Occipital lobe (tissue), 2 donors: Measurements from ENCODE around the gene PTPRF. TPM values are rescaled to one million over a fixed set of nuclear protein-coding genes. Genes with fewer than 3 reads are reported as not detected.
"Not testable (repeated sequence)": the region's sequence is repeated elsewhere in the genome, so short reads cannot be mapped to it uniquely, and the experiment has no call there.

ENCODE experiments used
- DNase-seq: peaks from one replicate; lab custom pipeline; 2025; lab: John Stamatoyannopoulos, UW
- total RNA-seq: library from RNA; depleted of rRNA; stranded (reverse); fragments of >200 nt; gene quantifications from one replicate; pipeline ENCODE4 v1.2.3, GENCODE V29; 2014

Gene PTPRF
- total RNA-seq, result 37.6 TPM

DNA sequence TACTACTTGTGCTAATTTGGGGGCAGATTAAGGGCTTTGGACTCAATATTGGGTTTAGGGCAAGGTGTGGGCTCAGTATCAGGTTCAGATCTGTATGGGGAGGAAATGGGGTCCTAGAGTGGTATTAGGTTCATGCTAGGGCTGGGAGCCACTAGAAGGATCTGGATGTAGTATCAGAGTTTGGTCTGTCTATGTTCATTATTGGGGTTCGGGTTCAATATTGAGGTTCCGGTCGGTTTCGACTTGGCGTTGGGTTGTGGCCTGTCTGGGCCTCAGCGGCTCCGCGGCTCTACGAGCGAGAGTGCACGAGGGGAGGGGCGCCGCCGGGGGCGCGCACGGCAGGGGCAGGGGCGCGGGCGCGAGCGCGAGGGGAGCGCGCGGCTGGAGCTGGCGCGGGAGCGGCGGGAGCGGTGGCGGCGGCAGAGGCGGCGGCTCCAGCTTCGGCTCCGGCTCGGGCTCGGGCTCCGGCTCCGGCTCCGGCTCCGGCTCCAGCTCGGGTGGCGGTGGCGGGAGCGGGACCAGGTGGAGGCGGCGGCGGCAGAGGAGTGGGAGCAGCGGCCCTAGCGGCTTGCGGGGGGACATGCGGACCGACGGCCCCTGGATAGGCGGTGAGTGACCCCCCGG, at the start of gene PTPRF:
PTPRF (plus strand) TSS at position 401 of the 624 bp plus-strand sequence. CDS start 14,193 bp downstream, outside the sequence.
- DNase-seq, result peak; percentile 45

DNA sequence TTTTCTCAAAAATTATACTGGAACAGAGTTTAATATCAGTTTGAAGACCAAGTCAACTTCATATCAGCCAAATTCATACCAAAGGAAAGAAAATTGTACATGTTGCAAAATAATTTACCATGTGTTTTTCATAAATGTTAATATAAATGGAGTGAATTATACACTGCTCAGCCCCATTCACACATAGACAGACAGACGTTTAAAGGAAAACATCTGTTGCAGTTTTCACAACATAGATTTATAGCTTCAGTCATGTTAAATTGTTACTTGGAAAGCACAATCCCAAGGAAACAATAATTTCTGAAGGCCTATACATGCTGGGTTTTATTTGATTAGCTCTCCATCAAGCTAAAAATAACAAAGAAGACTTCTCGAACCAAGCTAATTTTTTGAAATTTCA, 49.2 kb upstream of the PTPRF start:
- DNase-seq, result no peak

DNA sequence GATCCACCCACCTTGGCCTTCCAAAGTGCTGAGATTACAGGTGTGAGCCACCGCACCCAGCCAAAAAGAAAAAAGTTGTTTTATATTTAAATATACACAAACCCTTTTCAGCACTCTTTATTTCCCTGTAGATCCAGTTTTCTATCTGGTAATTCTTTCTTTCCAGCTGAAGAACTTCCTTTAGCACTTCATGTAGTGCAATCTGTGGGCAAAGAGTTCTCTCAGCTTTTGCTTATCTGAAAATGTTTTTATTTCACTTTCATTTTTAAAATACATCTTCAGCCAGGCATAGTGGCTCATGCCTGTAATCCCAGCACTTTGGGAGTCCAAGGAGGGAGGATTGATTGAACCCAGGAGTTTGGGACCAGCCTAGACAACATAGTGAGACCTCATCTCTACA, 48.5 kb upstream of the PTPRF start:
- no peak for DNase-seq

DNA sequence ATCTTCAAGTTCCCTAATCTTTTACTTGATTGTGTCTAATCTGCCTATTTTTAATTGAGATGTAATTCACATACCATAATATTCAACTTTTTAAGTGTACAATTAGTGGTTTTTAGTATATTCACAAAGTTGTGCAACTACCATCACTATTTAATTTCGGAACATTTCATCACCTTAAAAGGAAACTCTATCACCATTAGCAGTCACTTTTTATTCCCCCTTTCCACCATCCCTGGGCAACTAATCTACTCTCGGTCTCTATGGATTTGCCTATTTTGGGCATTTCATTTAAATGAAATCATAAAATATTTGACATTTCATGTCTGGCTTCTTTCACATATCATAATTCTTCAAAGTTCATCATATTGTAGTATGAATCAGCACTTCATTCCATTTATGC, 46.3 kb upstream of the PTPRF start:
- no peak for DNase-seq

DNA sequence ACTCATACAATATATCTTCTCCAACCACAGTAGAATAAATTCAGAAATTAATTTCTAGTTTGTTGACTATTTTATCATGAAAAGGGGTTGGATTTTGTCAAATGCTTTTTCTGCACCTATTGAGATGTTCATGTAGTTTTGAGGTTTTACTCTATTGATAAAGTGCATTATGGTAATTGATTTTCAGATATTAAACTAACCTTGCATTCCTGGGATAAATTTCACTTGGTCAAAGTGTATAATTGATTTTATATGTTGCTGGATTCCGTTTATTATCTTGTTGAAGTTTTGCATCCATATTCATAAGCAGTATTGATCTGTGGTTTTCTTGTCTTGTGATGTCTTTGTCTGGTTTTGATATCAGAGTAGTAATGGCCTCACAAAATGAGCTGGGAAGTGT, 42.5 kb upstream of the PTPRF start:
- no peak for DNase-seq

DNA sequence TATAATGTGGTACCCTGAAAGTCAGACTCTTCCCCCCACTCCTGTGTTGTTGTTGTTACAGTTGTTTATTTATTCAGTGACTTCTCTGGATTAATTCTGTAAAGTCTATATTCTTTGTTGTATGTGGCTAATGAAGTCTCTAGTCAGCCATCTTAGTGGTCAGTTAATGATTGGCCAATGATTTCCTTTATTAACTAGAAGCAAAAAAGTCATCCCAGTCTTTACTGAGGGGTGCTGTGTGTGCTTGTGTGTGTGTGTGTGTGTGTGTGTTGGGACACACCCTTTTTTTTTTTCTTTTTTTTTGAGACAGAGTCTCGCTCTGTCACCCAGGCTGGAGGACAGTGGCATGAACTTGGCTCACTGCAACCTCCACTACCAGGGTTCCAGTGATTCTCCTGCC, 39.6 kb upstream of the PTPRF start:
- DNase-seq, result no peak

DNA sequence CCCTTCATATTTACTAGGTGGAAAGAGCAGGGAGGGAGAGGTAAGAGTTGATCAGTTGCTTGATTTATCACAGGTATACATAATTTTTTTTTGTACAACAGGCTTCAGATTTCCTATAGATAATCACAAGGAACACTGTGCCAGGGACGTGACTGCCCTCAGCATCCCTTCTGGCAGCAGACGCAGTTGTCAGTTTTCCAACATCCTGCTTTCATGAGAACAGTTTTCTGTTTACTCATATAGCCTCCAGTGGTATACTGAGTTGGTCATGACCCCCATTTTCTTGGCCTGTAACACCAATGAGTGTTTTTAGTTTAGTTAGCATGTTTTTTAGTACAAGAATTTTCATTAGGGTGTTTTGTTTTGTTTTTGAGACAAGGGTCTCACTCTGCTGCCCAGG, 37.9 kb upstream of the PTPRF start:
- no peak for DNase-seq

DNA sequence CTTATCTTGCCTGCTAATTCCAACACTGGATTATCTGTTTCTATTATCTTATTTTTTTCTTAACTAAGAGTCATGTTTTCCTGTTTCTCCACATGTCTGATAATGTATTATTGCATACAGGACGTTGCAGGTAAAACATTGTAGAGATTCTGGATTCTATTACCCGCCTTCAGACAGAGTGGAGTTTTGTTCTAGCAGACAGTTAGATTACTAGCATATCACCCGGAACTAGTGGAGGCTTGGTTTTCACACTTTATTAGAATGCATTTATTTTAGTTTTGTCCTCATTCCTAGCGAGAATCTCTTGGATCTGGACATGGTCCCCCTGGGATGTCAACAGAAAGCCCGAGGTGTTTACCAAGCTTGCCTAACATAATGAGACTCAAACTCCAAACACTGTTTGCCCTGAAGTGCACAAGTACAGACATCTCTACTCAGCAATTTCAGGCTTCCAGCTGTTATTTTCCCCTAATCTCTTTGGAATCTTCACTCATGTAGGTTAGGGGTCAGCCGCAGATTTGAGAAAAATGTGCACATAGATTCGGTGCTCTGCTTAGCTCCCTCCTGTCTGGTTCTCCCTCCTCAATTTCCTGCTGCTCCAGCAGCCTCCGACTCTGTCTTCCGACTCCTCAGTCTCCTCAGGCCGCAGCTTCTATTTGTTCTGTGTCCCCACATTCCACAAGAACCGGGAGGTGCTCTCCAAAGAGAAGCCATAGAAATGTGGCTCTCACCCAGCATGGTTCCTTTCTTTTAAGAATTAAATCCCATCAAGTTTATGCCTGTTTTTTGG, 36.8 kb upstream of the PTPRF start:
- DNase-seq, result no peak

DNA sequence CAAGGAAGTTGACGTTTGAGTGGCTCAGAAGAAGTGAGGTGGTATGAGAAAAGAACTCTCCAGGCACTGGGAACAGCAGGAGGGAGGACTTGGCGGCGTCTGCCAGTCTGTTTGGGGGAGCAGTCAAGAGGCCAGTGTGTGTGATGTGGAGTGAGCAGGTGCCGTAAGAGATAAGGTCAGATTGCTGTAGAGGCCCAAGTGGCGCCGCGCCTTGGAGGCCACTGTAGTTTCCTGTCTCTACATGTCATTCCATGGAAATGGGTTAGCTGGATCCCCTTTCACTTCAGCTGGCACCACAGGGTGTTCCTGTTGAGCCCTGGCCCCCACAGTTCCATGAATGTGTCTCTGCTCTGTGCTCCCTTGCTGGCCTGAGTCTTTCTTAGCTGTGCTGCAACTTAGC, 35.5 kb upstream of the PTPRF start:
- no peak for DNase-seq

DNA sequence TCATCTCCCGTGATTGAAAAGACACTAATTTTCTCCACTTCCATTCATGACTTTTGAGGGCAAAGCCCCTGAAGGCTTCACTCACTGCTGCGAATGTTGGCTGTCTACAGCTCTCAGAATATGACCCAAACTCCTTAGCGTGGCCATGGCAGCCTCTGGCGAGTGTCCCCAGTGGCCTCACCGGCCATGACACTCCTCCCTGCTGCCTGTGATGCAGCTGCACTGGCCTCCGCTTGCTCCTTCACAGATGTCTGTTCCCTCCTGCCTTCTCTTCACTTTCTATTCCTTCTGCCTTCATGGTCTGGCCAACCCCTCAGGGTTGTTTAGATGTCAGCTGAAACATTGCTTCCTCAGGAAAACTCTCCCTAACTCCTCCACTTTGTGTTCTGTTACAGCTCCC, 30.8 kb upstream of the PTPRF start:
- DNase-seq, result no peak

DNA sequence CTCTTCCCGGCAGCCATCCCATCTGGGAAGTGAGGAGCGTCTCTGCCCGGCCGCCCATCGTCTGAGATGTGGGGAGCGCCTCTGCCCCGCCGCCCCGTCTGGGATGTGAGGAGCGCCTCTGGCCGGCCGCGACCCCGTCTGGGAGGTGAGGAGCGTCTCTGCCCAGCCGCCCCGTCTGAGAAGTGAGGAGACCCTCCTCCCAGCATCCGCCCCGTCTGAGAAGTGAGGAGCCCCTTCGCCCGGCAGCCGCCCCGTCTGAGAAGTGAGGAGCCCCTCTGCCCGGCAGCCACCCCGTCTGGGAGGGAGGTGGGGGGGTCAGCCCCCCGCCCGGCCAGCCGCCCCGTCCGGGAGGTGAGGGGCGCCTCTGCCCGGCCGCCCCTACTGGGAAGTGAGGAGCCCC, 28.9 kb upstream of the PTPRF start:
- DNase-seq, result not testable (repeated sequence)

DNA sequence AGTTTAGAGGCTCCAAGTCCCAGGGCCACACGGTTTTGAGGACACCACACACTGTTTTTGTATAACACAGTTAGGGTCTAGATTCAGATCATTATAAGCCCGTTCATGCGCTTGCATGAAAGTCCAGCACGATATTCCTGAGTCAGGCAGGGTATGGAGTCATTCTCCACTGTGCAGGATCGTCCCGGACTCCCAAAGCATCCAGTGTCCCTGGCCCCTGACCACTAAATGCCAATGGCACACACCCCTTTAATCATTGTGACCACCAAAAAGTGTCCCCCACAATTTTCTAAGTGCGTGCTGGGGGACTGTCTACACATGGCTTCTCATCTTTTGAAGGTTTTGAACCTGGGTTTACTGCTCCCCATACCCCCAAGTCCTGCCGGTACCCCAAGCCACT, 27.1 kb upstream of the PTPRF start:
- no peak for DNase-seq

DNA sequence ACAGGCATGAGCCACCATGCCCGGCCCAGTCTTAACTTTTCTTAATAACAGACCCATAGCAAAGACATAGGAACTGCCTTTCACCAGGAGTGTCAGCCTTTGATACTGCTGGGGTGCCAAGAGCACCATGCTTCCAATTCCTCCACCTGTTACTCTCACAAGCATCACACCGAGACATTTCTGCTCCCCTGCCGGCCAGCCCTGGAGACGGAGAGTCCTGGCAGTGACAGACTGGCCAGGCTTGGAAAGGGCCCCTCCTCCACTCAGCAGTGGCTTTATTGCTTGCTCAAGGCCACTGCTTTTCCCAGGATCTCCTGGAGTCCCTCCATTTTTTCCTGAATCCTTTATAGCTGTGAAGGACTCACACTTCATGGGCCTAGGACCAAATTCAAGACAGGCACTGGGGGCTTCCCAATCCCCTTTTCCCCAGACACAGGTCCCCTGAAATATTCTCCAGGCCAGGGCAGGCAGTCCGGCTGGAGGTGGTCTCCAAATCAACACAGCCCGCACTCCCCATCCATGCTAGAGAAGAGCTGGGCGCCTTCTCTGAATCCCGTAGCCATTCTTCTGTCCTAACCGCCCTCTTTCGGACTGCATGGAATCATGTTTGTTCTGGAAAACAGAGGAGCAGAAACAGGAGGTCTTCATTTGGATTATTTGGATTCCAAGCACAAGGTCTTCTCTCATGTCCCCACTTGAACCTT, 25.5 kb upstream of the PTPRF start:
- DNase-seq, result no peak

DNA sequence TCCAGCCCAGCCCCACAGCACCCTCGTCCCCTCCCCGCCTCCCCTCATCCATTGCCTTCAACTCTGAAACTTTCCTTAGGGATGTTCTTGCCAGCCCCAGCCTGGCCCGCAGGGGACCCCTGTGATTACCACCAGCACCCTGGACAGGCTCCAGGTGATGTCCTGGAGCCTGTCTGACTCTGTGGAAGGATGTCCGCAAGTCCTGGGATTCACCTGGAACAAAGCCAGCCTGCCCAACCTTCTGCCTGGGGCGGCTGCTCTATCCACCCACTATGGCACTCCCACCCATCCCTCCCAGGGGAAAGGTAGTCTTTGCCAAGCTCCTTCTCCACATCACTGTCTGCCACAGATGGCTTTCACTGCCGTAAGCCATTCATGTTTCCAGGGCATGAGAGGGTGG, 24.4 kb upstream of the PTPRF start:
- DNase-seq, result no peak

DNA sequence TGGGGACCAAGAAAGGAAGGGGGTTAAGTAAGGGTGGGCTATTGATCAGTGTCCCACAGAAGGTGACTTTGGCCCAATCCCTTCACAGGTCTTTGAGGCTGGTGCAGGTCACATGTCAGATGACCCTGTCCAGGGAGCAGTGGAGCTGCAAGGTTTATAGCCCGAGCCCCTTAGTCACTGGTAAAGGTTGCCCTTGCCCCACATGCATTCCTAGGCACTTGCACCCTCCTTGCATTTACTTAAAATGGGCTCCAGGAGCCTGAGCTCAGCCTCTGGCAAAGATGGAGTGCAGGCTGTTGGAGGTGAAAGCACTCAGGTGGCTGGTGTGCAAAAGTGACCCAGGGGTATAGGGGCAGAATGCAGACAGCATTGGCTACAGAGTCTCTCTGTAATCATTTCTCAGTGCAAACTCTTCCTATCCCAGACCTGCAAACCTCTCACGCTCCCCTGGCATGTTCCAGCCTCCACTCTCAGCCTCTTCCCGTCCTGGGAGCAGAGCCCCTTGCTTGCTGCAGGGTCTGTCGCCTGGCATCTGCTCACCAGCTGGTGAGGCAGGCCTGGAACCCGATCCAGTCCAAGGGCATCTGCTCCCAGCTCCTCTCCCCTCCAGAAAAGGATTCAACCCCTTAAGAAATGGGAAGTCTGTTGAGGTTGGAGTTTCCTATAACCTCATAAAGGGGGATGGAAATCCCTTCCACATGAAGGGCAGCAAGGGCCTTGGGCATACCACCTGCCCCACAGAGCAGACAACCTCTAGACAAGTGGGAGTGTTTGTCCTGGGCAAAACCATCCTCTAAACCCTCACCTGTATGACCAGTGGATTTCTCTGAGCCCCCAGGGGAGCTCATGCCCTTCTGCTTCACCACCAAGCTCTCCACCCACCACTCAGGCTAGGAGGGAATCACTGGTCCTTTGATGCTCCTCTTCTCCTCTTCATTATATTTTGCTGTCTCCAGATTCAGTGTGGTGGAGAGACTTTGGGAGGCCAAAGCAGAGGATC, 23.1 kb upstream of the PTPRF start:
- DNase-seq, result no peak

DNA sequence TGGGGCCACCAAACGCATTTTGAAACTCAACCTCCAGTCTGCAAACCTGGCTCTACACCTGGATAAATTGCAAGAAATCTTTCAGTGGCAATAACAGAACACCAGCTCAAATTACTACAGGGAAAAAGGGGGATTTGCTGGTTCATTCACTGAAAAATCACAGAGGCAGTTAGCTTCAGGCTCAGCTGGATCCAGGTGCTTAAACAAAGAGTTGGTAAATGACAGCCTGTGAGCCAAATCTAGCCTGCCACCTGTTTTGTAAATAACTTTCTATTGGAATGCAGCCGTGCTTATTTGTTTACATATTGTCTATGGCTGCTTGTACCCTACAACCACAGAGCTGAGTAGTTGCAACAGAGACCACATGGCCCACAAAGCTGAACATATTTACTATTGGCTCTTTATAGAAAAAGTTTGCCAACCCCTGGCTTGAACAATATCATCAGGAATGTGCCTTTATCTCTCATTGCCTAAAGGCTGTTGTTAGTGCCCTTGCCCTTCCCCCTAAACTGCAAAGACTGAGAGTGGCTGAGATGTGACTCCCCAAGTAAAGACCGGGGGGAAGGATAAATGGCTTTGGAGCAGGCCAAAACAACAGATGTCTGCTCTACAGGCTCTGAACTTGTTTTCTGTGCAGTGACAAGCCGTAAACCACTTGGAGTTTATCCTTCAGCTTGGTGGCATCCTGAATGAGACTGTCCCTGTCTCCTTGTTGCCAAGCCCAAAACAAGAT, 21.5 kb upstream of the PTPRF start:
- no peak for DNase-seq

DNA sequence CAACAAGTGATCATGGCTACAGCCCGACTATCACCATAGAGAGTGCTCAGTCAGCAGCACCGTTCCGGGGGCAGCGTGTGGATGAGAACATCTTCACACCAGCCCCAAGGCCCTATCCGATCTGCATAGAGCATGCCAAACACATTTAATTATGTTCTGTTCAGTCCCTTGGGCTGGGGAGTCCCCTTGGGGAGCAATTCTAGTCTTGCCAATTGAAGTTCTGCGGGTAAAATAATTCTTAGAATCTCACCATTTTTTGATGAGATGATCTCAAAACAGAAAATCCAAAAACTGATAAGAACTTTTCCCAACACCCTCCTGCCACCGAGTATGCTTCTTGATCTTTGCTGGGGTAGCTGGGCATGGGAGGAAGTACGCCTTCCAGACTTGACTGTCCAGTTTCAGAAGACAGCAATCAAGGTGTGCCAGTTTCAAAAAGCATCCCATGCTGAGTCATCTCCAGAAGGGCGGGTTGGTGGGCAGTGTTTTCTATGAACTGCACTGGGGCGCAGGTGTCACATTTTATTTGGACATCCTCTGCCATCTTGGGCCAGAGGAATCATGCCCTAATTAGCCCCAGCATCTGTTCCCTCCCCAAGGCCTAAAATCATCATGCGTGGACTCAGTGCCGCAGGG, 20.8 kb upstream of the PTPRF start:
- no peak for DNase-seq

DNA sequence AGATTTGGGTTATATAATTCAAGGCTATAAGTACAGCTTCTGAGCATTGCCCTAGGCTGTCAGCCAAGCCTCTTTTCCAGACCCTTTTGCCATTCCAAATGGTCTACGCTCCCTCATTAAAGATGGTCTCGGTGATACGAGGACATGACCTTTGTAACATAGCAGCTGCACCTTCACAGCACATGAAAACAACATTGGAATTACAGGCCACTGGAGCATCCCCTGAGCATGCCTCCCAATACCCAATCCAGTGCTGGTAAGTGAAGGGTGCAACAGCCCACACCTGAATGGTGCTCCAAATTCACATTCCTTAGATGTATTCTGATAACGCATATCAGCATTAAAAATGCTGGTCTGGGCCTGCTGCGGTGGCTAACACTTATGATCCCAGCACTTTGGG, 20.1 kb upstream of the PTPRF start:
- no peak for DNase-seq

DNA sequence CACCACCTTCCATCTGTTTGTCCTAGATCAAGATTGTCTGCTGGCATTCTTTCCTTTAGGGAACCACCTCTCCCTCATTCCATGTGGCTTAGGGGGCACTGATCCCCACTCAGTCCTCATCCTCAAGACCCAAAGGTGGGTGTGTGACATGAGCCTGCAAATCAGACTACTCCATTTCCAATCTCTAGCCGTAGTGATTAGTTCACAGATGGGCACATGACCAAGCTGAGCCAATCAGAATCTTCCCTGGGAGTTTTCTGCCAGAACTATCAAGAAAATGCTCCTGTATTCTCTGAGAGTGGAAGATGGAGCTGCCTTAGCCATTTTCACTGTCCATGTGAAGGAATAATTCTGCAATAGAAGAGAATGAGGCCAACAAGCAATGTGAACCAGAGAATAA, 19.3 kb upstream of the PTPRF start:
- no peak for DNase-seq

DNA sequence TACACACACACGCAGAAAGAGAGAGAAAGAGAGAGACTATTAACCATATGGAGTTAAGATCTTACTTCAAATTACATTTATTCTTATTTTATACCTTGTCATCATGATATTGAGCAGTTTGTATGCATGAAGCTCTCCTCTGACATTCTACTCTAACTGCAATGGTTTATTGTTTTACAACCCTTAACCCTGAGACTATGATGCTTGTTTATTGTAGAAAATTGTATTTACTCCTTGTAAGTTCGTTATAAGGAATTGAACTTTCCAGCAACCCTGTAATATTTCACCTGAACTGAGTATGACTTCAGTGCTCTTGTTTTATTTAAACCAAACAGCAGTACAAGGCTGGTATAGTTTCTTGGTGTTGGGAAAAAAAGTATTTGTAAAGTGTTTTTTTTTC, 18.6 kb upstream of the PTPRF start:
- no peak for DNase-seq
